SJSA1 (cell line): ENCODE data around the gene INPP5A. TPM values are rescaled to one million over a fixed set of nuclear protein-coding genes. Genes with fewer than 3 reads are reported as not detected.
A peak's percentile ranks its signal among the peaks of the same experiment; 100 is the strongest.
"Not testable (repeated sequence)": the region's sequence is repeated elsewhere in the genome, so short reads cannot be mapped to it uniquely, and the experiment has no call there.

ENCODE experiments used
- DNase-seq, 2 experiments: peaks; one replicate each; pipeline ENCODE4 v3.0.0-alpha.2; 2015 to 2020; ENCODE audit warnings: low spot score in 2 of 2, low read depth in 1 of 2
- H3K27ac ChIP-seq: fragments of 250-450 bp; sonication (Bioruptor Pico); 2 replicates; pipeline ENCODE4 v1.5.1; 2020; ENCODE audit warnings: mild to moderate bottlenecking, moderate library complexity
- H3K27me3 ChIP-seq: fragments of 250-450 bp; sonication (Bioruptor Pico); replicated peaks from 2 replicates; pipeline ENCODE4 v1.5.1; 2020; ENCODE audit warnings: mild to moderate bottlenecking, moderate library complexity
- H3K36me3 ChIP-seq: fragments of 250-450 bp; sonication (Bioruptor Pico); 2 replicates; pipeline ENCODE4 v1.5.1; 2020; ENCODE audit warnings: mild to moderate bottlenecking
- H3K4me1 ChIP-seq: fragments of 250-450 bp; sonication (Bioruptor Pico); replicated peaks from 2 replicates; pipeline ENCODE4 v1.6.1; 2021; ENCODE audit warnings: mild to moderate bottlenecking
- H3K4me3 ChIP-seq: fragments of 250-450 bp; sonication (Bioruptor Pico); 2 replicates; pipeline ENCODE4 v1.5.1; 2020; ENCODE audit warnings: mild to moderate bottlenecking
- H3K9me3 ChIP-seq: fragments of 250-450 bp; sonication (Bioruptor Pico); replicated peaks from 2 replicates; pipeline ENCODE4 v1.5.1; 2020; ENCODE audit warnings: mild to moderate bottlenecking
- total RNA-seq: library from RNA; depleted of rRNA; stranded (reverse); fragments of >200 nt; shearing (Covaris generic); gene quantifications from 2 replicates; pipeline ENCODE4 v1.2.3, GENCODE V29; 2014

The INPP5A gene
- total RNA-seq, 1 experiment from 2014 or later = 56.8 TPM

DNA sequence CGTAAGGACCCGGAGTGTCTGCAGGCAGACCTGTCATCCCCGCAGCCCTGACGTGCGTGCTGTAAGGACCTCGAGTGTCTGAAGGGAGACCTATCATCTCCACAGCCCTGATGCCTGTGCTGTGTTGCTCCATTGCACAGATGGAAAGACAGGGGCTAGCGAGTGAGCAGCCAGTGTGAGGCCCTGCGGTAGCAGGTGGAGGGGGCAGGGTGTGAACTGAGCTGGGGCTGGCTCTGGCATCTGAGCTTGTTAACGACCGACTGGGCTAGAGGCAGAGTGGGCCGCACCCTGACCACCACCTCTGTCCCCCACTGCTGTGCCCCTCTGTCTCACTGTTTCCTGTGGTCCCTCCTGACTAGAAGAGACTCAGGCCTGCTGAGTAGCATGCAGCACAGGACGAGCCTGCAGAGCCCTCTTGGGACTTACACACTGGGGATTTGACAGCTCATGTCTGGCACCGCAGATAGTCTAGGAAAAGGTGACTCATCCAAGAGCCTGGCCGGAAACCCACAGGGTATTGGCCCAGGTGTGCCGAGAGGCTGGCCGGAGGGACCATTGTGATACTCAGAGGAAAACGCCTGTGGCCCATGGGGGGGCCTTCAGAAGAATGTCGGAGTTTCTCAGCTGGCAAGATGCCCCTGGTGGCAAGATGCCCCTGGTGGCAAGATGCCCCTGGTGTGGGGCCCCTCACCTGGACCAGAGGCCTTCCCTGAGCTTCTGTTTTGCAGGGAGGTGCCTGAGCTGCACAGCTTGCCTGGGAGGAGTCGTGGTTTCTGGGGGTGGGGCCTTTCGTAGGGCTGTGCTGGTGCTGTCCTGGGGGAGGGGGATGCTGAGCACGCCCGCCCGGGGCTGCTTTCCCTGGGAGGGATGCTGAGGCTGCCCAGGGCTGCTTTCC, 34.3 kb downstream of the INPP5A start:
- peak; percentile 59 to 85 for DNase-seq
- Histone ChIP-seq H3K36me3 (no peaks in the 10 kb centered on the region), H3K27ac (no peak overlapping the region), H3K4me1 (peaks cover 35% of the 10 kb centered on the region), H3K27me3 (no peaks in the 10 kb centered on the region), H3K9me3 (no peaks in the 10 kb centered on the region), H3K4me3 (no peak overlapping the region)

DNA sequence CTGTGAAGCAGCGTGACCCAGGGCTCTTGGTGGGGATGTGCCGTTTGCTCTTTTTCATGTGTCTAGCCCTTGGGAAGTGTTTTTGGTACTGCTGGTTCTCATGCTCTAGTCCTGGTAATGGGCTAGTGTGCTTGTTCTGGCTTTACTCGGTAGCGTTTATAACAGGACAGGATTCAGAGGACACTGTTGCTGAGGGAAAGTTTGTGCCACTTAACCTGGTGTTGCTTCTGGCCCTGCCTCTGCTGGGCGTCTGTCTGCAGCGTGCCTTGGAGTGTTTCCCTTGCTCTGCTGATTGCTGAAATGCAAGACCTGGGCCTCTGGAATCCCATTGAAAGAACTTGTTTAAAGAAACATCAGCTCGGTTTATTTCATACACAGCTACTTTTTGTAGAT, 35.0 kb downstream of the INPP5A start:
- Histone ChIP-seq H3K4me3 (no peak overlapping the region), H3K9me3 (no peaks in the 10 kb centered on the region), H3K4me1 (peaks cover 35% of the 10 kb centered on the region), H3K27ac (no peak overlapping the region), H3K27me3 (no peaks in the 10 kb centered on the region), H3K36me3 (no peaks in the 10 kb centered on the region)
- no peak for DNase-seq

DNA sequence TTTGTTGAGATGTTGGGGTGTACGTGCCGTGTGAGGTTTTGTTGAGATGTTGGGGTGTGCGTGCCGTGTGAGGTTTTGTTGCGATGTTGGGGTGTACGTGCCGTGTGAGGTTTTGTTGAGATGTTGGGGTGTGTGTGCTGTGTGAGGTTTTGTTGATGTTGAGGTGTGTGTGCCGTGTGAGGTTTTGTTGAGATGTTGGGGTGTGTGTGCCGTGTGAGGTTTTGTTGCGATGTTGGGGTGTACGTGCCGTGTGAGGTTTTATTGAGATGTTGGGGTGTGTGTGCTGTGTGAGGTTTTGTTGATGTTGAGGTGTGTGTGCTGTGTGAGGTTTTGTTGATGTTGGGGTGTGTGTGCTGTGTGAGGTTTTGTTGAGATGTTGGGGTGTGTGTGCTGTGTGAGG, 35.4 kb downstream of the INPP5A start:
- H3K9me3 ChIP-seq, H3K27ac ChIP-seq, H3K27me3 ChIP-seq, H3K4me3 ChIP-seq, DNase-seq, H3K36me3 ChIP-seq: not testable (repeated sequence)
- peaks cover 35% of the 10 kb centered on the region for H3K4me1 ChIP-seq

DNA sequence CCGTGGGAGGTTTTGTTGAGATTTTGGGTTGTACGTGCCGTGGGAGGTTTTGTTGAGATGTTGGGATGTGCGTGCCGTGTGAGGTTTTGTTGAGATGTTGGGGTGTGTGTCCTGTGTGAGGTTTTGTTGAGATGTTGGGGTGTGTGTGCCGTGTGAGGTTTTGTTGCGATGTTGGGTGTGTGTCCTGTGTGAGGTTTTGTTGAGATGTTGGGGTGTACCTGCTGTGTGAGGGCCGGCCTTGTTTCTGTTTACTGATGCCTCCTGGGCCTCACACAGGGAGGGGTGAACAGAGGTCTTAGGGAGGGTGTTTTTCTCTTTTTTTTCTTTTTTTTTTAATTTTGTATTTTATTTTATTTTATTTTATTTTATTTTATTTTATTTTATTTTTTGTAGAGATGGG, 36.7 kb downstream of the INPP5A start:
- Histone ChIP-seq H3K27me3 (no peaks in the 10 kb centered on the region), H3K9me3 (no peaks in the 10 kb centered on the region), H3K4me3 (no peak overlapping the region), H3K36me3 (no peaks in the 10 kb centered on the region), H3K4me1 (peaks cover 35% of the 10 kb centered on the region), H3K27ac (no peak overlapping the region)
- DNase-seq = no peak

DNA sequence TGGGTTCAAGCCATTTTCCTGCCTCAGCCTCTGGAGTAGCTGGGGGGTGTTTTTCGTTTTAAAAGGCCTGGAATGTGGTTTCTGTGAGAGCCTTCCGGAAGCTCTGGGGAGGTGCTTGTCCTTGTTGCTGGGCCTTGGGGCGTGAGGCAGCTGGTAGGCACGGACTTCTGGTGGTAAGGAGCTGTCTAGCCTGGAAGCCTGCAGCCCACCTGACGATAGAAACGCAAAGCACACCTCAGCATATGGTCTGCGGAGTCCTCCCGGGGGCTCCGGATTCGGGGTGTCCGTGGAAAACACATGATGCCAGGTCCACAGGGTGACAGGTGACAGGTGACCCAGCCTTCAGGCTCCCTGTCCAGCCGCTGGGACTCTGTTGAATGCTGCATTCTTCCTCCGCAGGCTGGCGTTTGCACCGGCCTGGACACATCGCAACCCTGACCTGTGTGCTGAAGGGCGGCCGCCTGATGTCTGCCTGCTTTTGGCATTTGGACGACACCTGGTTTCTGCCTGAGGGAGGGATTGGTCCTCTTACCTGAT, 37.3 kb downstream of the INPP5A start:
- Histone ChIP-seq H3K4me3 (no peak overlapping the region), H3K27ac (no peak overlapping the region), H3K4me1 (peaks cover 35% of the 10 kb centered on the region), H3K36me3 (no peaks in the 10 kb centered on the region), H3K27me3 (no peaks in the 10 kb centered on the region), H3K9me3 (no peaks in the 10 kb centered on the region)
- DNase-seq = peak in 1 of 2 experiments; percentile 22

DNA sequence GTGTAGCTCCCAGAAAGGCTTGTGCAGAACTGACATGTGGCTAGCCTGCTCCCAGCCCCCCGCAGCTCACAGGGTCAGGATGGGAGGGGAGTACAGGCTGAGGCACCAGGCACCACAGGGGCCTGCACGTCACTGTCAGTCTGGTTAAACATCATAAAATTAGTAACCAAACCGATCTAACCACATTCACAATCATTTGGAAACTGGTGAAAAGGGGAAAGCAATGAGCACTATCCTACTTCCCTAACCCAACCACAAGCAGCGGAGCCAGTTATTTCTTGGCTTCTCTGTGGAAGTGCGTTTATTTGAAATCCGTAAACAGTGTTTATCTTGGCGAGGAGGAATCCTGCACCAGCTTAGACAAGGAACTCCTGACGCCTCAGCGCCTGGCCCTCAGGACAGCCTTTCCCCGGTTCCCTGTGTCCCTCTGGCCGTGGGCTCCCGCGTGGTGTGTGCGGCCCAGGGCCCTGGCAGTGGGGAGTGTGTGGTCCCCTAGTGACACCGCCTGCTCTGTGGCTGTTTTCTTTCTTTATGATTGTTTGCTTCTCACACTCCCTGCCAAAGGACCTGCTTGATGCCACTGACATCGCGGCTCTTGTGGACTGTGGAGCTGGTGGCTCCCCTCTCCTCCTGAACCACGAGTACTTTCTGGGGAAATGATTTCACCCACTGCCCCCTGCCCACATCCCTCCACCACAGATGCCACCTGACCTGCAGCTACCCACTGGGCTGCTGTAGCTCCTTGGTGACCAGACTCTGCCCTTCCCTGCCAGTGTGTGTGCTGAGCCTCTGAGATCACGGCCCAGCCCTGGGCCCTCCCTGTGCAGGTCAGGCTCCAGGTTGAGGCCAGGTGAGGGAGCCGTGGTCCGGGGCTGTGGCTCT, 38.0 kb downstream of the INPP5A start:
- H3K27ac ChIP-seq = no peak overlapping the region
- H3K4me3 ChIP-seq = no peak overlapping the region
- peak in 1 of 2 experiments; percentile 70 for DNase-seq

DNA sequence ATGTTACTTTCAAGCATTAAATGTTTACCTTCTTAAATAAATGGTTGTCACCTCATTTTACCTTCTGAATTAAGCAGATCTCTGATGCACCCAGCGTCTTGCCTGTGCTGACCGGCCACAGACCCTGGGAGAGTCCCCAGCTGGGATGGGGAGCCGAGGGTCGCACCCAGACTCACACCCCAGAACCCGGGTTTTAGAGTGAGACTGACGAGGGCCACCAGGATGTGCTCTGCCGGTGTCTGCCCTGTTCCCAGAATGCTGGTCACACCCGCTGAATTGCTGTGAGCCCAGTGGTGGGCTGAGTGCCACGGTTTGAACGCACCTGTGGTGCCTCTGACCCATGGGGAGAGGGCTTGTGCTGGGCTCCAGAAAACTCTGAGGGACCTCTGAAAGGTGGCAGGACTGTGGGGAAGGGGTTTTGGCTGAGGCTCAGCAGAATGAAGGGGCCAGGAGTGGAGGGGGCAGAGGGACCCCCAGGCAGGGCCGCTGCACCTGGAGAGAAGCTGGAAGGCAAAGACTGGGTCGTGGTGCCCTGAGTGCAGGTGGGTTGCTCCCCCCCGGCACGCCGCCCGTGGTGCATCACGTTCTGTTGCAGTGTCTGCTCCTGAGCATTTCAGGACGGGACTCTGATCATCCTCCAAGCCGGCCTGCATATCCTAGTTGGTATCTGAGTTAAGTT, 39.2 kb downstream of the INPP5A start:
- Histone ChIP-seq H3K9me3 (no peaks in the 10 kb centered on the region), H3K27ac (no peak overlapping the region), H3K4me3 (no peak overlapping the region), H3K36me3 (no peaks in the 10 kb centered on the region), H3K4me1 (peaks cover 24% of the 10 kb centered on the region), H3K27me3 (no peaks in the 10 kb centered on the region)
- DNase-seq = no peak

More for the DNA sequence above, 38.0 kb downstream of the INPP5A start:
- no peaks in the 10 kb centered on the region for H3K36me3 ChIP-seq
- peaks cover 35% of the 10 kb centered on the region for H3K4me1 ChIP-seq
- H3K9me3 ChIP-seq = no peaks in the 10 kb centered on the region
- no peaks in the 10 kb centered on the region for H3K27me3 ChIP-seq

DNA sequence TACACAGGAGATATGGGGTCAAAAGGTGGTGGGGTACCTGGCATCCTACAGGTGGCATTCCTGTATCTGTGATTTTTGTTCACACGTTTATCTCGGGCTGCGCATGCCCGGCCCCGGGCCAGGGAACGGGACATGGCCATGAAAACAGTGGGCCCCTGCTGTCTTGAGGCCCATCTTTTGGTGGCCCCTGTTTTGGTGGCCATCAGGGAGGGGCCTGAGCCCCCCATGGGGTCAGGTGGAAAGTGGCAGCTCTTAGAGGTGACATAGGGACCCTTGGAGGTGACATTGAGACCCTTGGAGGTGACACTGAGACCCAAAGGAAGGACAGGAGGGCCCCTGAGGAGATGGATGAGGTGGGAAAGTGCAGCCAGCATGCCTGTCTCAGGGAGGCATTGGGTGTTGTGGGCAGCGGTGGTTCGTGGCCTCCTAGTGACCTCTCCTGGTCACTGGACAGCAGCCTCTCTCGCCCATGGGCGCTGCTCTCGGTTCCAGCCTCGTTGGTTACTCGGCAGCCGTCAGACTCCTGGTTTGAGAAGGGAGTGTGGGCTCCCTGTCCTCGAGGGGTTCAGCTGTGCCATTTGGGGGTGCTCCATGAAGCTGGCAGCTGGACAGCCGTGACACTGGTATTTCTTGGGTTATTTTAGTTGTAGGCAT, 39.9 kb downstream of the INPP5A start:
- Histone ChIP-seq H3K36me3 (no peaks in the 10 kb centered on the region), H3K9me3 (no peaks in the 10 kb centered on the region), H3K4me1 (peaks cover 17% of the 10 kb centered on the region), H3K27me3 (no peaks in the 10 kb centered on the region), H3K27ac (no peak overlapping the region), H3K4me3 (no peak overlapping the region)
- DNase-seq = no peak

DNA sequence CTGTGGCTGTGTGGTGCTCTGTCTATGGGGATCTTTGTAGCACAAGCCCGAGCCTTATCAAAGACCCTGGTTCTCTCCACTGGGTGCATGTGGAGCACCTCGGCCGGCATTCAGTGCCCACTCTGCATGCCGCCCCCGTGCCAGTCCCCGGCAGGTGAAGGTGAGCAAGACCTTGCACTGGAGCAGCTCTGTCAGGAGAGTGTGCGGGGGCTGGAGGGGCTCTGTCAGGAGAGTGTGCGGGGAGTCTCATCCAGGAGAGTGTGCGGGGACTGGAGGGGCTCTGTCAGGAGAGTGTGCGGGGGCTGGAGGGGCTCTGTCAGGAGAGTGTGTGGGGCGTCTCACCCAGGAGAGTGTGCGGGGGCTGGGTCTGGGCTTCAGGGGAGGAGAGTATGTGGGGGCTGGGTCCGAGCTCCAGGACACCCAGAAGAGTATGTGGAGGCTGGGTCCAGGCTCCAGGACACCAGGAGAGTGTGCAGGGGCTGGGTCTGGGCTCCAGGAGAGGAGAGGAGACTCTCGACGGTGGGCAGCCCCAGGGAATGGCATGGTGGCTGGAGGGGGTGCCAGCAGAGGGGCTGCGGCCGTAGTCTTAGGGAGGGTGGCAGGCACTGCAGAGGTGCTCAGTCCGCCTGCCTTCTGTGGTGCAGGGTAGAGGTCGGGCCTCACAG, 40.8 kb downstream of the INPP5A start:
- Histone ChIP-seq H3K4me3 (no peak overlapping the region), H3K4me1 (peaks cover 15% of the 10 kb centered on the region), H3K27ac (no peak overlapping the region), H3K27me3 (no peaks in the 10 kb centered on the region), H3K9me3 (no peaks in the 10 kb centered on the region), H3K36me3 (no peaks in the 10 kb centered on the region)
- DNase-seq = no peak

DNA sequence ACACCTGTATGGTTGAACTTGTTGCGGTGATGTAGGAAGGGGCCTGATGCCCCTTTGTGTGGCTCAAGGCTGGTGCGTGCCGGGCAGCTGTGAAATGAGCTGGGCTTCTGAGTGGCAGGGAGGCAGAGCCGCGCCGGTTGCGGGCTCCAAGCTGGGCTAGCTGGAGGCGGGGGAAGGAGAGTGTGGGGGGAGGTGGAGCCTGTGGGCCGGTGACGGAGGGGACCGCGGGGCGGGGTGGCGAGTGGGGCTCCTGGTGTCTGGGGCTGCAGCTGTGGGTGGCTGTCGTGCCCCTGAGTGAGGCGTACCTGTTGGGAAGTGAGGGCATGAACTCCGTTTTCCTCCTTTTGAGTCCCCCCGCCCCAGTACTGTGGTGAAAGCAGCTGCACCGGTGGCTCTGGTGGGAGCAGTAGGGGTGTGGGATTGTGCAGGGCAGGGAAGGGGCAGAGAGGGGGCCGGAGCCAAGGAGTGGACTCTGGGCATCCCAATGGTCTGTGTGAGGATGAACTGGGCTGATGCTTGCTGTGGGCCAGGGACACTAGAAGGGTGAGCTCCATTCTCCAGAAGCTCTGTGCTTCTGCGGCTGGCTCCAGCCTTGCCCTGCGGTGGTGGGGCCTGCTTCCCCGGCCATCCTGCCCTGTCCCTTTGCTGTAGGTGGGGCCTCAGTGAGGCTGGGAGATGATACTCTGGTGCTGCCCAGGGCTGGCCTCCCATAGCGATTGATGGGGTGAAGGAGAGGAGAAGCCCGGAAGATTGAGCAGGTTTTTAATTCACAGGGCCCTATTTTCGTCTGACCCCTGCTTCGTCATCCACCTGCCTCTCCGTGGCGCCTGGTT, 41.7 kb downstream of the INPP5A start:
- H3K4me1 ChIP-seq = peaks cover 15% of the 10 kb centered on the region
- no peaks in the 10 kb centered on the region for H3K27me3 ChIP-seq
- H3K9me3 ChIP-seq = no peaks in the 10 kb centered on the region
- no peak for DNase-seq
- H3K36me3 ChIP-seq = no peaks in the 10 kb centered on the region
- H3K27ac ChIP-seq = no peak overlapping the region
- no peak overlapping the region for H3K4me3 ChIP-seq

DNA sequence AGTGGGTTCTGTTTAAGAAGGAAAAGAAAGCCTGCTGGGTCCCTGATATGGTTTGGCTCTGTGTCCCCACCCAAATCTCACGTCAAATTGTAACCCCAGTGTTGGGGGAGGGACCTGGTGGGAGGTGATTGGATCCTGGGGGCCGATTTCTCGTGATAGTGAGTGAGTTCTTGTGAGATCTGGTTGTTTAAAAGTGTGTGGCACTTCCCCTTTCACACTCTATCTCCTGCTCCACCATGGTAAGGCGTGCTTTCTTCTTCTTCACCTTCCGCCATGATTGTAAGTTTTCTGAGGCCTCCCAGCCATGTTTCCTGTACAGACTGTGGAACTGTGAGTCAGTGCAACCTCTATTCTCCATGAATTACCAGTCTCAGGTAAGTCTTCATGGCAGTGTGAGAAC, 42.6 kb downstream of the INPP5A start:
- no peak overlapping the region for H3K4me3 ChIP-seq
- DNase-seq = no peak
- no peak overlapping the region for H3K27ac ChIP-seq
- no peaks in the 10 kb centered on the region for H3K36me3 ChIP-seq
- H3K9me3 ChIP-seq = no peaks in the 10 kb centered on the region
- no peaks in the 10 kb centered on the region for H3K27me3 ChIP-seq
- H3K4me1 ChIP-seq = peaks cover 10% of the 10 kb centered on the region

DNA sequence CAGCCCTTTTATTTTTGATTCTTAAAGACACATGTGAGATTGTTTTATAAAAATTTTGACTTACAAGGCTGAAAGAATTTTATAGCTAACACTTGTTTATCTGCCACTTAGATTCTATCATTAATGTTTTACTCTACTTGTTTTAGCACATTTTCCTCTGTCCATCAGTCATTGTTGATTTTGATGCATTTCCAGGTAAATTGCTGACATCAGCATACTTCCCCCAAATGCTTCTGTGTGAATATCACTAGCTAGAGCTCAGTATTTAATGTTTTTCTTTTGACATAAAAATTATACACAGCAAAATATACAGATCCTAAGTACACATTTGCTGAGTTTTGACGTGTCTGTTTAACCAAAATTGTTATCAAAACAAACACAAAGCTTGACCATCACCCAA, 43.0 kb downstream of the INPP5A start:
- DNase-seq = no peak
- H3K4me1 ChIP-seq = peaks cover 5% of the 10 kb centered on the region
- no peaks in the 10 kb centered on the region for H3K27me3 ChIP-seq
- H3K36me3 ChIP-seq = no peaks in the 10 kb centered on the region
- no peak overlapping the region for H3K4me3 ChIP-seq
- no peak overlapping the region for H3K27ac ChIP-seq
- no peaks in the 10 kb centered on the region for H3K9me3 ChIP-seq
